ENCODE measurements around the gene GPRC5A.

GPRC5A gene

DNA sequence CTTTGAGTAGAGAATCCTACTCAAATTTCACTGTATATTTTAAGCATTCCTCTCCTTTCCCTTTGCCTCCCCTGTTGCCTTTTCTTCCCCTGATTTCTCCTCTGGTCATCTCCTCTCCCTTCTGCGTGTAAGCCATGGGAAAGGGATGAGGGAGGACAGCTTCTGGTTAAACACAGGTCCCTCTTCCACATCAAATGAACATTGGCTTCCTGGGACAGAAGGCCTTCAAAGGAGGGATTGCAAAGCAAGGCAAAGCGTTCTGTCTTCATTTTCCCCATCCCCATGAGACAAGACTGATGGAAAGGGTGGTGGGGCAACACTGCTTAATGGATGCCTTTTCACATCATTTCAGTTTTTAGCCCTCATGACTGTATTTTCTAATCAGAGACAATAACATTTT is 26.2 kb downstream of the GPRC5A start:
- Histone ChIP-seq H3K79me2 (ENCODE audit: low read length) (no peaks in the 10 kb centered on the region), H3F3A (ENCODE audit: insufficient read depth, low read length) (no peaks in the 10 kb centered on the region), H3K9me3 (replicated peaks; ENCODE audit: insufficient read depth, low read length) (no peaks in the 10 kb centered on the region), H4K20me1 (ENCODE audit: insufficient read depth, low read length) (no peaks in the 10 kb centered on the region), H3K27ac (ENCODE audit: low read length) (no peak overlapping the region), H3K36me3 (replicated peaks; ENCODE audit: insufficient read depth, low read length) (no peaks in the 10 kb centered on the region), H3K9ac (ENCODE audit: low read length) (no peak overlapping the region), H3K9me2 (replicated peaks; ENCODE audit: insufficient read depth, low read length) (no peaks in the 10 kb centered on the region), H3K4me2 (ENCODE audit: low read depth, low read length) (no peak overlapping the region), H3K4me1 (ENCODE audit: low read length) (peaks cover 3% of the 10 kb centered on the region), H3K27me3 (replicated peaks; ENCODE audit: insufficient read depth, low read length) (no peaks in the 10 kb centered on the region), H3K4me3 (ENCODE audit: low read length) (no peak overlapping the region), H2AFZ (ENCODE audit: low read length) (no peak overlapping the region)
- TF ChIP-seq EZH2phosphoT487 (IDR thresholded peaks at IDR 0.05; ENCODE audit: low read length) (no peak), EZH2 (optimal IDR thresholded peaks at IDR 0.05; ENCODE audit: low read depth, low read length) (no peak)
- TF ChIP-seq, protein P1, sequence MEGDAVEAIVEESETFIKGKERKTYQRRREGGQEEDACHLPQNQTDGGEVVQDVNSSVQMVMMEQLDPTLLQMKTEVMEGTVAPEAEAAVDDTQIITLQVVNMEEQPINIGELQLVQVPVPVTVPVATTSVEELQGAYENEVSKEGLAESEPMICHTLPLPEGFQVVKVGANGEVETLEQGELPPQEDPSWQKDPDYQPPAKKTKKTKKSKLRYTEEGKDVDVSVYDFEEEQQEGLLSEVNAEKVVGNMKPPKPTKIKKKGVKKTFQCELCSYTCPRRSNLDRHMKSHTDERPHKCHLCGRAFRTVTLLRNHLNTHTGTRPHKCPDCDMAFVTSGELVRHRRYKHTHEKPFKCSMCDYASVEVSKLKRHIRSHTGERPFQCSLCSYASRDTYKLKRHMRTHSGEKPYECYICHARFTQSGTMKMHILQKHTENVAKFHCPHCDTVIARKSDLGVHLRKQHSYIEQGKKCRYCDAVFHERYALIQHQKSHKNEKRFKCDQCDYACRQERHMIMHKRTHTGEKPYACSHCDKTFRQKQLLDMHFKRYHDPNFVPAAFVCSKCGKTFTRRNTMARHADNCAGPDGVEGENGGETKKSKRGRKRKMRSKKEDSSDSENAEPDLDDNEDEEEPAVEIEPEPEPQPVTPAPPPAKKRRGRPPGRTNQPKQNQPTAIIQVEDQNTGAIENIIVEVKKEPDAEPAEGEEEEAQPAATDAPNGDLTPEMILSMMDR (IDR thresholded peaks at IDR 0.05; ENCODE audit: low read length), result no peak
- DNase-seq, result no peak

DNA sequence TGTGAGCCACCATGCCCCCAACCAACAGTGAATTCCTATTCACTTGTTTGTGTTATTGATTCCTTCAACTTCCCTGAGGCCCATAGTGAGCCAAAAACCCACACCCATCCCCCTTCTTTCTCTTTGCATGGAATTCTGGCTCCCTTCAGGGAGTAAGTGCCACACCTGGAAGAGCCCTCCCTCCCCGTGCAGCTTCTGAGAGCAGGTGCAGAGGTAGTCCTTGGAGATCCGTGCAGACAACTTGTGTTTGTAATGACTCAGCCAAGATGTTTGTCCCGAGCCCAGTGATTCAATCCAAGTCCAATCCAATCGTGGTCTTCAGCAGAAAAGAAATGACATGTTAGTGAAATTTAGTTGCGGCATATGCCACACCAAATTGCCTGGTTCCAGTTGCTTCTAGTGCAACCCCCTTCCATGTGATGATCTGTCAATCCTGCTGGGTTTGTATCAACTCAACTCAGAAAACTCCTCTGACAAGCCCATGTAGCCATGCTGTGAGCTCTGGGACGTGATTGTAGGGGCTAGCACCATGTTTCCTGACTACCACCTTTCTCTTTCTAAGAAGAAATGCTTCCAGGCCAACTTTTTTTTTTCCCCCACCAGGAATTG is 27.5 kb downstream of the GPRC5A start:
- no peaks in the 10 kb centered on the region for H4K20me1 ChIP-seq (ENCODE audit: insufficient read depth, low read length)
- H3K9me3 ChIP-seq (replicated peaks; ENCODE audit: insufficient read depth, low read length), result no peaks in the 10 kb centered on the region
- no peak overlapping the region for H2AFZ ChIP-seq (ENCODE audit: low read length)
- H3K79me2 ChIP-seq (ENCODE audit: low read length), result no peaks in the 10 kb centered on the region
- TF ChIP-seq EZH2phosphoT487 (IDR thresholded peaks at IDR 0.05; ENCODE audit: low read length), result no peak
- TF ChIP-seq, protein P1 (IDR thresholded peaks at IDR 0.05; ENCODE audit: low read length), result no peak
- no peak for TF ChIP-seq EZH2 (optimal IDR thresholded peaks at IDR 0.05; ENCODE audit: low read depth, low read length)
- no peak overlapping the region for H3K4me2 ChIP-seq (ENCODE audit: low read depth, low read length)
- no peak overlapping the region for H3K9ac ChIP-seq (ENCODE audit: low read length)
- no peak overlapping the region for H3K27ac ChIP-seq (ENCODE audit: low read length)
- no peaks in the 10 kb centered on the region for H3F3A ChIP-seq (ENCODE audit: insufficient read depth, low read length)
- no peak for DNase-seq
- no peak overlapping the region for H3K4me3 ChIP-seq (ENCODE audit: low read length)
- H3K36me3 ChIP-seq (replicated peaks; ENCODE audit: insufficient read depth, low read length), result no peaks in the 10 kb centered on the region
- H3K9me2 ChIP-seq (replicated peaks; ENCODE audit: insufficient read depth, low read length), result no peaks in the 10 kb centered on the region
- peaks cover 3% of the 10 kb centered on the region for H3K4me1 ChIP-seq (ENCODE audit: low read length)
- no peaks in the 10 kb centered on the region for H3K27me3 ChIP-seq (replicated peaks; ENCODE audit: insufficient read depth, low read length)

DNA sequence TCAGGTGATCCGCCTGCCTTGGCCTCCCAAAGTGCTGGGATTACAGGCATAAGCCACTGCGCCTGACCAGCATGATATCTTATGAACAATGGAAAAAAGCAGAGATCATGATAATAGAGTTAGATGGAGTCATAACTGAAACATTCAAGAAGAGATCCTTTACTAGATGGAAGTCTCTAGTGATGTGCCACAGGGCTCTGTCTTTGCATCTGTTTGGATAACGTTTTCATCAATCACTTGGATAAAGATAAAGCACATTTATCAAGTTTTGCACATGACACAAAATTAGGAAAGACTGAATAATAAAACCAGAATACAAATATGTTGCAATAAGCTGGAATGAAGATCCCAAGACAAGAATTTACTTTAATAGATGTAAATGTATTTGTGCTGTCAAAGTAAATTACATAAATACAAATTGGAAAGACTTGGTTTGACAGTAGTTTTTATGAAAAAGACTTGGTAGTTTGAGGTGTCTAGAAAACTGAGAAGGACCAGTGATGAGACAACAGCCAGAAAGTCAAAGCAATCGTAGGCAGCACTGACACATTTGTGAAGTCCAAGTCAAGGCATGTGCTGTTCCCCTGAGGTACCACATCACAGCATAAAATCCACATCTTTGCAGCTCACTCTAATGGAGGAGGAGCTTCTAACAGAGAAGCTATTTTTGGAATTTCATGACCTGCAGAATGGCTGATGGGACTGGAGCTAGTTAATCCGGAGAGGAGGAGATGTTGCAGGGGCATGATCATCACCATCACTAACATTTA is 28.5 kb downstream of the GPRC5A start:
- DNase-seq, result no peak
- Histone ChIP-seq H3K9me3 (replicated peaks; ENCODE audit: insufficient read depth, low read length) (no peaks in the 10 kb centered on the region), H3K9ac (ENCODE audit: low read length) (no peak overlapping the region), H3K4me3 (ENCODE audit: low read length) (no peak overlapping the region), H3K27ac (ENCODE audit: low read length) (no peak overlapping the region), H3K79me2 (ENCODE audit: low read length) (no peaks in the 10 kb centered on the region), H3K4me1 (ENCODE audit: low read length) (peaks cover 3% of the 10 kb centered on the region), H2AFZ (ENCODE audit: low read length) (no peak overlapping the region), H4K20me1 (ENCODE audit: insufficient read depth, low read length) (no peaks in the 10 kb centered on the region), H3K36me3 (replicated peaks; ENCODE audit: insufficient read depth, low read length) (no peaks in the 10 kb centered on the region), H3F3A (ENCODE audit: insufficient read depth, low read length) (no peaks in the 10 kb centered on the region), H3K4me2 (ENCODE audit: low read depth, low read length) (no peak overlapping the region), H3K27me3 (replicated peaks; ENCODE audit: insufficient read depth, low read length) (no peaks in the 10 kb centered on the region), H3K9me2 (replicated peaks; ENCODE audit: insufficient read depth, low read length) (no peaks in the 10 kb centered on the region)
- TF ChIP-seq EZH2phosphoT487 (IDR thresholded peaks at IDR 0.05; ENCODE audit: low read length), result no peak
- TF ChIP-seq EZH2 (optimal IDR thresholded peaks at IDR 0.05; ENCODE audit: low read depth, low read length), result no peak
- TF ChIP-seq, protein P1 (IDR thresholded peaks at IDR 0.05; ENCODE audit: low read length), result no peak

Measured in MM.1S (cell line).